PC-3 (cell line): ENCODE measurements around the gene EXD2. TPM values are rescaled to one million over a fixed set of nuclear protein-coding genes. Genes with fewer than 3 reads are reported as not detected.
A peak's percentile ranks its signal among the peaks of the same experiment; 100 is the strongest.

ENCODE experiments used
- ATAC-seq: fragments of 200-7000 bp; cut with Tn5 transposase; 2 replicates; pipeline ENCODE4 v1.9.1; 2020; ENCODE audit warnings: mild to moderate bottlenecking, moderate library complexity
- BruUV-seq: library from RNA; stranded (reverse); fragments of 400-500 nt; replicated peaks from 2 replicates; lab custom pipeline; 2021; lab: Mats Ljungman, UMichigan
- CTCF ChIA-PET: fragments of 300-600 bp; sonication (Branson Sonifier 250); formaldehyde crosslinking; loops from one replicate; lab custom pipeline; 2022; ENCODE audit warnings: antibody characterized with exemption; lab: Charles Lee
- POLR2A ChIA-PET: fragments of 300-600 bp; sonication (Branson Sonifier 250); formaldehyde crosslinking; loops from one replicate; lab custom pipeline; 2022; ENCODE audit warnings: antibody characterized with exemption; ENCODE audit not compliant: unreplicated experiment; lab: Charles Lee
- DNase-seq: peaks from one replicate; pipeline ENCODE4 v3.0.0-alpha.2; 2015
- H2AFZ ChIP-seq: fragments of 300-600 bp; sonication (generic); 2 replicates; pipeline ENCODE4 v1.6.0; 2016; ENCODE audit warnings: antibody characterized with exemption, low read length
- H3F3A ChIP-seq: fragments of 300-600 bp; sonication (generic); one replicate; pipeline ENCODE4 v1.6.0; 2017; ENCODE audit warnings: antibody characterized with exemption, low read length, control low read depth, mild to moderate bottlenecking; ENCODE audit not compliant: unreplicated experiment
- H3K27ac ChIP-seq: fragments of 300-600 bp; sonication (generic); 2 replicates; pipeline ENCODE4 v1.5.1; 2016; ENCODE audit warnings: mild to moderate bottlenecking, low read length
- H3K27me3 ChIP-seq: fragments of 300-600 bp; sonication (generic); 2 replicates; pipeline ENCODE4 v1.6.1; 2016; ENCODE audit warnings: low read length, mixed read lengths
- H3K36me3 ChIP-seq: fragments of 300-600 bp; sonication (generic); 2 replicates; pipeline ENCODE4 v1.6.1; 2016; ENCODE audit warnings: low read depth, mixed run types, low read length, mixed read lengths
- H3K4me1 ChIP-seq: fragments of 300-600 bp; sonication (generic); 2 replicates; pipeline ENCODE4 v1.5.1; 2016; ENCODE audit warnings: low read length; ENCODE audit not compliant: insufficient read depth
- H3K4me2 ChIP-seq: fragments of 300-600 bp; sonication (generic); 2 replicates; pipeline ENCODE4 v1.6.0; 2016; ENCODE audit warnings: low read length
- H3K4me3 ChIP-seq: fragments of 300-600 bp; sonication (generic); 2 replicates; pipeline ENCODE4 v1.5.1; 2016; ENCODE audit warnings: mild to moderate bottlenecking, low read length, mixed read lengths
- H3K79me2 ChIP-seq: fragments of 300-600 bp; sonication (generic); 2 replicates; pipeline ENCODE4 v1.6.1; 2017; ENCODE audit warnings: low read length, mixed read lengths
- H3K9ac ChIP-seq: fragments of 300-600 bp; sonication (generic); 2 replicates; pipeline ENCODE4 v1.6.0; 2016; ENCODE audit warnings: mild to moderate bottlenecking, low read length
- H3K9me2 ChIP-seq: fragments of 300-600 bp; sonication (generic); replicated peaks from 2 replicates; pipeline ENCODE4 v1.6.1; 2016; ENCODE audit warnings: mixed run types, low read length, mixed read lengths
- H3K9me3 ChIP-seq: fragments of 300-600 bp; sonication (generic); 2 replicates; pipeline ENCODE4 v1.6.1; 2016; ENCODE audit warnings: low read length, mixed read lengths
- H4K20me1 ChIP-seq: fragments of 300-600 bp; sonication (generic); 2 replicates; pipeline ENCODE4 v1.6.1; 2016; ENCODE audit warnings: low read length, mixed read lengths
- EZH2 ChIP-seq: fragments of 300-600 bp; sonication (generic); IDR thresholded peaks from one replicate; pipeline ENCODE4 v1.6.1; 2017; ENCODE audit warnings: antibody characterized with exemption, mild to moderate bottlenecking, low read length; ENCODE audit not compliant: unreplicated experiment
- EZH2phosphoT487 ChIP-seq: fragments of 300-600 bp; sonication (generic); IDR thresholded peaks from 2 replicates; pipeline ENCODE4 v1.6.1; 2018; ENCODE audit warnings: mild to moderate bottlenecking, antibody characterized with exemption, low read length, borderline replicate concordance
- intact Hi-C: fragments of 100-400 bp; cut with micrococcal nuclease; formaldehyde crosslinking; loops from 2 replicates; pipeline ENCODE4 v1.9.0; 2023
- total RNA-seq: library from RNA; depleted of rRNA; stranded (reverse); fragments of >200 nt; gene quantifications from 2 replicates; pipeline ENCODE4 v1.2.3, GENCODE V29; 2014
- TF ChIP-seq, protein P1 (sequence below): fragments of 300-600 bp; sonication (generic); conservative IDR thresholded peaks from 2 replicates; pipeline ENCODE4 v1.5.1; 2017; ENCODE audit warnings: antibody characterized with exemption, low read depth, mild to moderate bottlenecking, low read length

EXD2 gene
- total RNA-seq, 1 experiment from 2014 or later, result 19.9 TPM

DNA sequence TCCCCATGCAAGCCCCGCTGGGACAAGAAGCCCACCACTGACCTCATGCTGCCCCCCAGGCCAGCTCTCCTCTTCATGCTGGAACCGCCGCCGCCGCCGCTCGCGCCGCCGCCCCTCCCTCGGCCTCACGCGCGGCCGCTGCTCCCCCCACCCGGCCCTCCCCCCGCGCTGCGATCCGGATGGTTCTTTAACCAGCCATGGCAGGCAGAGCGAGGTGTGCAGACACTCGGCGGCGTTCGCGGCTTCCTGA lies 38.5 kb upstream of the EXD2 start, which contains the start of gene DCAF5:
Gene DCAF5, minus strand, starts transcription at position 218 of the 250 bp plus-strand sequence. Its CDS starts 141 bp downstream, at position 77.
- H3F3A ChIP-seq, result no peaks in the 10 kb centered on the region
- peak within 1 kb of the TSS; percentile 97 for H2AFZ ChIP-seq
- H3K4me2 ChIP-seq, result peak within 1 kb of the TSS; percentile 96
- BruUV-seq, result no TSS peak
- H3K9me2 ChIP-seq, result no peaks in the 10 kb centered on the region
- peaks cover 43% of the 10 kb centered on the region for H3K4me1 ChIP-seq
- CTCF ChIA-PET, result interaction anchor here (2.9 kb wide), 1 partner anchor 23 kb away, joined by 20 read pairs; no protein-coding TSS in a partner anchor
- POLR2A ChIA-PET, result interaction anchor here (0.7 kb wide), 2 partner anchors 312 to 1337 kb away, joined by 3 to 6 read pairs; partner anchors contain the start of gene ZFYVE26
- H3K27ac ChIP-seq, result peak within 1 kb of the TSS; percentile 52
- peaks cover 45% of the 10 kb centered on the region for H3K79me2 ChIP-seq
- H3K9ac ChIP-seq, result peak within 1 kb of the TSS; percentile 94
- peaks cover 3% of the 10 kb centered on the region; the same call in 1 of the 2 replicates for H3K36me3 ChIP-seq
- H3K27me3 ChIP-seq, result no peaks in the 10 kb centered on the region
- H3K9me3 ChIP-seq, result no peaks in the 10 kb centered on the region
- no peaks in the 10 kb centered on the region for H4K20me1 ChIP-seq
- TF ChIP-seq, protein P1, sequence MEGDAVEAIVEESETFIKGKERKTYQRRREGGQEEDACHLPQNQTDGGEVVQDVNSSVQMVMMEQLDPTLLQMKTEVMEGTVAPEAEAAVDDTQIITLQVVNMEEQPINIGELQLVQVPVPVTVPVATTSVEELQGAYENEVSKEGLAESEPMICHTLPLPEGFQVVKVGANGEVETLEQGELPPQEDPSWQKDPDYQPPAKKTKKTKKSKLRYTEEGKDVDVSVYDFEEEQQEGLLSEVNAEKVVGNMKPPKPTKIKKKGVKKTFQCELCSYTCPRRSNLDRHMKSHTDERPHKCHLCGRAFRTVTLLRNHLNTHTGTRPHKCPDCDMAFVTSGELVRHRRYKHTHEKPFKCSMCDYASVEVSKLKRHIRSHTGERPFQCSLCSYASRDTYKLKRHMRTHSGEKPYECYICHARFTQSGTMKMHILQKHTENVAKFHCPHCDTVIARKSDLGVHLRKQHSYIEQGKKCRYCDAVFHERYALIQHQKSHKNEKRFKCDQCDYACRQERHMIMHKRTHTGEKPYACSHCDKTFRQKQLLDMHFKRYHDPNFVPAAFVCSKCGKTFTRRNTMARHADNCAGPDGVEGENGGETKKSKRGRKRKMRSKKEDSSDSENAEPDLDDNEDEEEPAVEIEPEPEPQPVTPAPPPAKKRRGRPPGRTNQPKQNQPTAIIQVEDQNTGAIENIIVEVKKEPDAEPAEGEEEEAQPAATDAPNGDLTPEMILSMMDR, result no peak
- TF ChIP-seq EZH2phosphoT487, result no peak
- intact Hi-C loops, result loop anchor here (1.0 kb wide), 2 partner anchors 38 to 245 kb away; partner anchors contain the start of genes ERH, EXD2 and SLC39A9
- peak within 1 kb of the TSS; percentile 94 for H3K4me3 ChIP-seq
- ATAC-seq (no peak), DNase-seq (no peak)

DNA sequence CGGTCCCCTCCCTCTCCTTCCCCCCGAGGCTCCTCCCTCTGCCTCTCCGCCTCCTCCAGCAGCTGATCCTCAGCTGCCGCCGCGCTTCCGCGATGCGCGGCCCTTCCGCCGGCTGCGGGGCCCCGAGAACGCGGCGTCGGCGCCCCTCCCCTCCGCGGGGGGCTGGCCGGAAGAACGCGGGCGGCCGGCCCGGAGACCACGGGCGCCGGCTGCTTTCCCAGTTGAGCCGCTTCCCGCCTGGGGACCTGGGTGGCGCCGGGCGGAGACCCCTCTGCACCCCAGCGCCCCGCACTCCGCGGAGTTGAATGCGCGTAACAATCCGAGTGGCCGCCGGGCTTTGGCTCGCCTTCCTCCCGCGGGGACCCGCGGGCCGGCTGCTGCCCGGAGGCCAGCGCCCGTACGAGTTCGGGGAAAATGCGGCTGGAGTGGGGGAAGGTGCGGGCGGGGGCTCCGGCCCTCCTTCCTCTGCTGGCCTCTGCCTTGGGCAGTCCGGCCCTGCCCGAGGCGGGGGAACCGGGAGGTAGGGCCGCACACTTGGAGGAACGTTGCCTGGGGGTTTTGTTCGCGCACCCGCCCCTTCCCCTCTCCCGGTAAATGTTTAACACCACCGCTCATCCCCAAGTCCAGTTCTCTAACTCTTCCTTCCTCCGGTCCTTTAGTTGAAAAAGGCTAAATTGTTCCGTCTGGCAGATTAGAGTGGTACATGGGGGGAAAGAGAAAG lies 38.0 kb upstream of the EXD2 start:
- BruUV-seq, result no TSS peak

More for the DNA sequence above, 38.0 kb upstream of the EXD2 start:
- H3K36me3 ChIP-seq, result no peaks in the 10 kb centered on the region; the same call in 1 of the 2 replicates
- peaks cover 43% of the 10 kb centered on the region for H3K4me1 ChIP-seq
- H3K9me2 ChIP-seq, result no peaks in the 10 kb centered on the region
- H3F3A ChIP-seq, result no peaks in the 10 kb centered on the region
- intact Hi-C loops, result loop anchor here (1.0 kb wide), 2 partner anchors 38 to 245 kb away; partner anchors contain the start of genes ERH, EXD2 and SLC39A9
- no peaks in the 10 kb centered on the region for H3K27me3 ChIP-seq
- POLR2A ChIA-PET, result no interaction called here
- H3K9me3 ChIP-seq, result no peaks in the 10 kb centered on the region
- peak overlapping the region; percentile 96 for H3K4me2 ChIP-seq
- peaks cover 40% of the 10 kb centered on the region for H3K79me2 ChIP-seq
- ATAC-seq, result peak; percentile 82
- peak overlapping the region; percentile 94 for H3K4me3 ChIP-seq
- no peak overlapping the region for H3K27ac ChIP-seq
- peak overlapping the region; percentile 97 for H2AFZ ChIP-seq
- DNase-seq, result peak; percentile 91
- no peaks in the 10 kb centered on the region for H4K20me1 ChIP-seq
- TF ChIP-seq, protein P1, result no peak
- no peak for TF ChIP-seq EZH2phosphoT487
- no peak for TF ChIP-seq EZH2
- peak overlapping the region; percentile 94 for H3K9ac ChIP-seq
- CTCF ChIA-PET, result interaction anchor here (0.5 to 1.2 kb wide), 2 partner anchors 24 to 52 kb away, joined by 3 to 9 read pairs; no protein-coding TSS in a partner anchor
